GM21717 (cell line): ENCODE results near the gene TLK2.
"Not testable (repeated sequence)": the region's sequence is repeated elsewhere in the genome, so short reads cannot be mapped to it uniquely, and the experiment has no call there.

Source experiments
- ATAC-seq: cut with Tn5 transposase; IDR thresholded peaks from one replicate; pipeline ENCODE4 v1.9.1; 2021; ENCODE audit warnings: mild to moderate bottlenecking, moderate library complexity; ENCODE audit not compliant: unreplicated experiment

Gene TLK2

DNA sequence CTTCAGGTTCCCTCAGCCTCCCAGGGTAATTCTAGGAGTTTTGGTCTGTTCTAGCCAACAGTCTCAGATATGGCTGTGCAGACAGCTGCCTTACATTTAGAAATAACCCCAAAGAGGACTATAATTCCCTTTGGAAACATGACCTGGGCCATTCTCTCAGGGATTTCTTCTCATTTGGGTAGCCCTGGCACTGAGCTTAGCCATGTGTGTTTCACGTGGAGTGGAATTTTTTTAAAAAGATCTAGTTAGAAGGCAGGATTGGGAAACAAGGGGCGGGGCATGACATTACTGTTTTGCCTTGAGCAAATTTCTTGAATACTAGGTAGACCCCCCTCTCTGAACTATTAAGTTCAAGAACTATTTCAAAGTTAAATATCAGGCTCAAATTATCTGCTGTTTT, 119.3 kb downstream of the TLK2 start:
- ATAC-seq = no peak

DNA sequence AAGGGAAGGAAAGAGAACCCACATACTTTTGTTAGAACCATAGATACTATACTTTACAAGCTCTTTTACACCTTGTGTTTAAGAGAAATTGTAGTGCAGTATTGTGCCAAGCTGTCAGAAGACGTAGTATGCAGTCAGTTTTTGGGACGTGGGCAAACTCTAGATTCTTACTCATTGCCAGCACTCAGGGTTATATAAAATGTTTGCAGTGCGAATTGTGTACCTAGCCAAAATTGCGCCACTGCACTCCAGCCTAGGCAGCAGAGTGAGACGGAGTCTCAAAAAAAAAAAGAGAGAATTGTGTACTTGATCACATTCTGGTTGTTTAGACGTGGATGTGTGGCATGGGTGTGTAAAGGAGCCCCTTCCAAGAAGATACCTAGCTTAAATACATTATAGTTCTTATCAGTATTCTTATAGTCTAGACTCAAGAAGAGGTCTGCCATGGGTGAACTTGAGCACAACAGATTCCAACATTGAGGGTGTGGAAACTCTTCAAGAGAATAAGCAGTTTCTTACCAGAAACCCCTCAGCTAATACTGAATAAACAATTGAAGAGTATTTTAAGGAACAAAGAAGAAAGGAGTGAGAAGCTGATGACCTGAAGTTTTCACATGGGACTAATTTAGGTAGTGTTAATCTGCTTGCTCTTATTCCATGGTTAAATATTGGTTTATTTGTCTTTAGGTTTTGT, 121.5 kb downstream of the TLK2 start:
- no peak for ATAC-seq

DNA sequence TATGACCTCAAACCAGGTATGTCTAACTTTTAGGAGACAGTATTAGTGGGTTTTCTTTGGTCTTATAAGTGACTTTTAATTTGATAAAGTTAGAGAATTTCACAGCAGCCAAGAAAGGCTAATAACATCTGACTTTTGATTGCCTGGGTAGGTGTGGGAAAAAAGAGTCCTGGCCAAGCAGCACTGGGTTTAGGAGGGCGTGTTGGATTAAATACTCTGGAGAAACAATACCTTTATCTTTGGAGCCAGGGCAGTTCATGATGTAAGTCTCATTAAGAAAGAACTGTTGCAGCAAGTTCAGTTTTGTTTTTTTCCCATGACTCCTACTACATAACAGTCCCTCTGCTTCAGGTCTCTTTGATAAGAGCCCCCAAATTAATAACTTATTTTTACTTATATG, 122.2 kb downstream of the TLK2 start:
- no peak for ATAC-seq

DNA sequence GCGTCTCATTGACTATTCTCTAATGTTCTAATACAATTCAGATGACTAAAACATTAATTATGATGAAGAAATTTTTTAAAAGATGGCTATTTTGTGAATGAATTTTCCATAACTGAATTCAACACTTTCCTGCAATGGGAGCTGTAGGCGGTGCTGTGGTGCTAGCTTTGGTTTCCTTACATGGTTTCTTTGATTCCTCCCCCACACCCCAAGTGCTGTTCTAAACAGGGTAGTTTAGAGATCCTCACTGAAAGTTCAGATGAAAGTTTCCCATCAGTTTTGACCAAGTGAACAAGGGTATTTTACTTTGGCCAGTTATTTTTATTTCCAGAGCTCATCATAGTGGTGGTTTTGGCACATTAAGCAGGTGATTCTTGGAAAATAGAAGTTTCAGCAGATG, 122.8 kb downstream of the TLK2 start:
- no peak for ATAC-seq

DNA sequence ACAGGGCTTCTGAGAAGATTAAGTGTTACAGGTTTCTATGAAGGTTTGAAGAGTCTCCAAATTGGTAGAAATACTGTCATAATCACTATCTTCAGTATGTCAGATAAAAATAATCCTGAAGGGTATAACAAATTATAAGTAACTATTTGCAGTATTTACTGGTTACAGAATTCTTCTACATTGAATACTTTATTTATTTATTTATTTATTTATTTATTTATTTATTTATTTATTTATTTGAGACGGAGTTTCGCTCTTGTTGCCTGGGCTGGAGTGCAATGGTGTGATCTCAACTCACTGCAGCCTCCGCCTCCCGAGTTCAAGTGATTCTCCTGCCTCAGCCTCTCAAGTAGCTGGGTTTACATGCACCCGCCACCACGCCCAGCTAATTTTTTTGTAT, 125.2 kb downstream of the TLK2 start:
- not testable (repeated sequence) for ATAC-seq

DNA sequence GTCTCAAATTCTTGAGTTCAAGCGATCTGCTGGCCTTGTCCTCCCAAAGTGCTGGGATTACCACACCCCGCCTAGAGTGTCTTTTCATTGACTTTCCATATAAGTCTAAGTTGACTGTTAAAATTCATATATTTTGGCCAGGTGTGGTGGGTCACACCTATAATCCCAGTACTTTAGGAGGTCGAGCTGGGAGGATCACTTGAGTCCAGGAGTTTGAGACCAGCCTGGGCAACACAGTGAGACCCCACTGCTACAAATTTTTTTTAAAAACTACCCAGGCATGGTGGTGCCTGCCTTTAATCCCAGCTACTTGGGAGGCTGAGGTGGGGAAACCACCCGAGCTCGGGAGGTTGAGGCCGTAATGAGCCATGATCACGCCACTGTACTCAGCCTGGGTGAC, 127.0 kb downstream of the TLK2 start:
- ATAC-seq = no peak

DNA sequence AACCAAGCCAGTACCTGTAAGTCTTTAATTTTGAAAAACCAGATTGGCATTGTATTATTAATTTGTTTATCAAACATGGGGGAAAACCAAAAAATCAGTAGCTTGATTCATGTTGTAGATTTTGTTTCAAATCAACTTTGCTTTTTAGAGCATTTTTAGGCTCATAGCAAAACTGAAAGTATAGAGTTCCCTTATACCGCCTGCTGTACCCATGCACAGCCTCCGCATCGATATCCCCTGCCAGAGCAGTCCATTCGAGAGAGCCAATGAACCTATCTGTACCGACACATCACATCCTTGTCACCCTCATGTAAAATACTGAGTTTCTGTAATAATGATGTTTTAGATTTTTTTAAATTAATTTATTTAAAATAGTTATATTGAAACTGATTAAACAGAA, 132.7 kb downstream of the TLK2 start:
- peak; percentile 81 for ATAC-seq

DNA sequence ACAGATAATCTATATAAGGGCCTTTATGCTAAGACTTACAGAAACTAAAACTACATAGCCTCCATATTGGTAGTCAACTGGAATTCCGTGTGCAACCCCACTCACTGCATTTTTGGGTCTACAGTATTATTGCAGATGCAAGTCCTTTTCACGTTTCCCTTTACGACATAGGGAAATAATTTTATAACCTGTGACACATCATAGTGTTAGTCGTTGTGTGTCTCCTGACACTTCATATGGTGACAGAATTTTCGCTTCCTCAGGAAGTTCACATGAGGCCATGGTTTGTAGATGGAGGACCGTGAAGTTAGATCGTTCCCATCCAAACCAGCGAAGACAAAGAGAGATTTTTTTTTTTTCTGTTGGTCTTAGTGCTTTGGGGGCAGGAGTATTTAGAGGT, 133.1 kb downstream of the TLK2 start:
- ATAC-seq = no peak

DNA sequence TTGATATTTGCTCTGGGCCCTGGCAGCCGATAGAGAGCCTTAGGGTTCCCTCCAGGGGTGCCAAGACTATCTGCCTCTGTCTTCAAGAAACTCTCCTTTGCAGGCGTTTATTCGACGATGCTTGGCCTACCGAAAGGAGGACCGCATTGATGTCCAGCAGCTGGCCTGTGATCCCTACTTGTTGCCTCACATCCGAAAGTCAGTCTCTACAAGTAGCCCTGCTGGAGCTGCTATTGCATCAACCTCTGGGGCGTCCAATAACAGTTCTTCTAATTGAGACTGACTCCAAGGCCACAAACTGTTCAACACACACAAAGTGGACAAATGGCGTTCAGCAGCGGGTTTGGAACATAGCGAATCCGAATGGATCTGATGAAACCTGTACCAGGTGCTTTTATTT, 133.7 kb downstream of the TLK2 start:
- not testable (repeated sequence) for ATAC-seq

DNA sequence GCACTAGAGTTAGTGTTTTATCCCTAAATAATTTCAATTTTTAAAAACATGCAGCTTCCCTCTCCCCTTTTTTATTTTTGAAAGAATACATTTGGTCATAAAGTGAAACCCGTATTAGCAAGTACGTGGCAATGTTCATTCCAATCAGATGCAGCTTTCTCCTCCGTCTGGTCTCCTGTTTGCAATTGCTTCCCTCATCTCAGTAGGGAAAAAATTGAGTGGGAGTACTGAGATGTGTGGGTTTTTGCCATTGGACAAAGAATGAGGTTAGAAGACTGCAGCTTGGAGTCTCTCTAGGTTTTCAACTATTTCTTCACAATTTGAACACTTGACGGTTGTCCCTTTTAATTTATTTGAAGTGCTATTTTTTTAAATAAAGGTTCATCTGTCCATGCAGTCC, 134.5 kb downstream of the TLK2 start:
- not testable (repeated sequence) for ATAC-seq

DNA sequence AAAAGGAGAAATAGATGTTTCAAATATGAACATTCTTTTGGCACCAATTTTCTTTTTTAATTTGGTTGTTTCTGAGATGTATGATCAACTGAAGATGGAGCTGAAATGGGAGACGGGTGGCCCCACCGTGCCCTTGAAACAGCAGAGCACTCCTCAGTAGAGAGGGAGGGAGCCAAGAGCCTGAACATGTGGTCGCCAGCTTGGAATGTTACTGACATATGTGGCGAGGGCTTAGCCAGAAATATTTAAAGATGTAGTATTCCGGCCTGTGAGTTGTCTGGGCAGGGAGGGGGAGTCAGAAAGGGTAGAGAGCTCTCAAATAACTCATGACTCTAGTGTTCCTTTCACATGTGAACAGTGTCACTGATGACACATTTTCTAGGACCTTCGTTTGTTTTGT, 135.5 kb downstream of the TLK2 start:
- ATAC-seq = no peak

DNA sequence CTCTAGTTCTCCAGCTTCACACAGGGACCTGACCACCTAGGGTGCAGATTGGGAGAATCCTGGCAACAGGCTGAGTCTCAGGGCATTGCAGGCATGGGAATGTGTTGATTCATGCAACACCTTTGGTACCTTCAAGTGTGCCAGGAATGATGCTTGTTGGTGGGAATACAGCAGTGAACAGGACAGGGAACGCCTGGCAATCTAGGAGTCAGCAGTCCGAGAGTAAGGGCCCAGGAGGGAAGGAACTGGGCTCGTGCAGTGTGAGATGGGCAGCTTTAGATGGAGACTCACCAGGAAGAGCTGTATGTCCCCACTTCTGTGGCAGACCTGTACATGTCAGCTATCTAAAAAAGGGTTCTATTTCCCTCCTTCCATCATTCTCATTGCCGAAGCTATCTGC, 136.9 kb downstream of the TLK2 start:
- ATAC-seq = no peak

DNA sequence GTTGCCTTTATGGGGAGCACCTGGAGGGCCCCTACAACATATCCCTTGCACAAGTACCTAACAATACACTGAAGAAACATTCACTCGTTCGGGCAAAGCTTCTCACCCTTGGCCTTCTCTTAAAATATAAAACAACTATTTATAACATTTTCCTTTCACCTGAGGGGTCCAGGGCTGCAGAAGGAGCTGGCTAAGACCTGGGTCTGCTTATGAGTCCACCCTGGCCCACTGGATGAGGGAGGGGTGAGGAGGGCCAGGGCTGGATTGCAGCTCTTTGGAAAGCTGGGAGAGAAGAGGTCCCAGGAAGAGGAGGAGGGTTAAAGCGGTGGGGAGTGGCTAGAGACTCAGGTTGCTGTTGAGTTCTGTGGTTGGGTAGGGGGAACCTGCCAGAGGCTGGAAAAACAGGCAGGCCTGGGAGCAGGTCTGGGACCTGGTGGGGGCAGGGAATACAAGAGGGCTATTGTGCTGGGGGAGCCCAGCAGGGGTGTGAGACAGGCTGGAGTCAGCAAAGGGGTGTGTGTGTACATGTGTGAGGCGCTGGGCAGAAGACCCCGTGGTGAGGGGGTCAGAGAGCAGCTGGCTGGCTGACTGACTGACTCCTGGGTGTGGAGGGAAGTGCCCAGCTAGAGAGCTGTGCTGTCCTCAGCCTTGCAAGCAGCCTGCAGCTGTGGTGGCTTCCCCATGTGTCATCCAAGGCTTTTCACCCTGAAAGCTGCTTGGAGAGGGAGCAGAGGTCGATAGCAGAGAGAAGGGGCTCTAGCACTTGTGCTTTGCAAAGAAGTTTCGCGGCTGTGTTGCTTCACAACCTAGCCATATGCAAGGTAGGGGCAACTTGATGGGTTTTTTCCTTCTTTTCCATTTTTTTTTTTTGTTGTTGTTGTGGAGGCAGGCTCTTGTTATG, 138.6 kb downstream of the TLK2 start:
- no peak for ATAC-seq

DNA sequence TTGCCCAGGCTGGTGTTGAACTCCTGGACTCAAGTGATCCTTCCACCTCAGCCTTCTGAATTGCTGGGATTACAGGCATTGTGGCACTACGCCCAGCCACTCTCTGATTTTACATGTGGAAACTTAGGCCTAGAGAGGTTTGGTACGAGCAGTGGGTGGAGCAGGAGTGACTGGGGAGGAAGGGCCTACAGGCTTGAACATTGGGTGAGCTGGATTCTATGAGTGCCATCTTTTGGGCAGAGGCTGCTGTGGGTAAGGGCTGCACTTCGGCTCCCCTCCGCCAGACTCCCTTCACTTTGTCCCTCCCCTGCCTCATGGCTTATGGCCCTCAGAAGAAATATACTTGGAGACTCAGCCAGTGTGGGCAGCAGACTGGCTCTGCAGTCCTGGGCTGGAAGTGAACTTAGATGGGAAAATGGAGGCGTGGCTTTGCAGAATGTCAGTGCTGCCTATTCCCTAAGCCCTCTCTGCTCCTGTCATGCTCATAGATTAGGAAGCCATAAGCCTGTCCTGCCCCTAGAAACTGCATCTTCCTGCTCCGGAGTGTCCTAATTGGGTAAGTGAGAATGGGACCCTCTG, 139.4 kb downstream of the TLK2 start:
- no peak for ATAC-seq

DNA sequence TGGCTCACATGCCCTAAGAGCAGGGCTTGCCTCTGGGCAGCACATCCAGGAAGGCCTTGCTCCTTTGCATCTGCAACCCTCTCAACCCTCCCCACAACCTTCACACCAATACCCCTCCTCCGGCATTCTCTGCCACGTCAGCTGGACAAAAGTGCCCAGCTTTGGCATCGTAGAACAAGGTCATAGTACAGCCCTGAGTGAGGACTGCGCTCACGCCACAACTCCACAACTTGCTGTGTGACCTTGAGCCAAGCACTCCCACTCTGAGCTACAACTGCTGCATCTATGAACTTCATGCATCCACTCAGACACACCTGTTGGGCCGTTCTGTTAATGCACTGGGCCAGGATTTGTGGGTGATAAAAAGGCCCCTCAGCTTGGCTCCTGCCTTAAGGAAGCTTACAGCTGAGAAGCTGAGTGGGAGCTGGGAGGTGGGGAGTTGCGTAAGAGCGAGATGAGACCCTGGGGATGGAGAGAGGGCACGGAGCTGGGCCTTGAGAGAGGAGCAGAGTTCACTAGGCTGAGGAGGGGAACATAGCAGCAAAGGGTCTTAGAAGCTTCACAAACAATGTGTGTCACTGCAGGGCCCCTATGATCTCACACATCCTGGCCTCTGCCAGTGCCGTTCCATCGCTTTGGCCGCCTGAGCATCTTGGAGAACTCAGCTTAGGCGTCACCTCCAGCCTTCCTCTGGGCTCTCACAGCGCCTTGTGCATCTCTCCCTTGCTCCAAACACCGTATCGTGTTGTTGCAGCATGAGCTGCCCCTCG, 140.2 kb downstream of the TLK2 start:
- no peak for ATAC-seq

DNA sequence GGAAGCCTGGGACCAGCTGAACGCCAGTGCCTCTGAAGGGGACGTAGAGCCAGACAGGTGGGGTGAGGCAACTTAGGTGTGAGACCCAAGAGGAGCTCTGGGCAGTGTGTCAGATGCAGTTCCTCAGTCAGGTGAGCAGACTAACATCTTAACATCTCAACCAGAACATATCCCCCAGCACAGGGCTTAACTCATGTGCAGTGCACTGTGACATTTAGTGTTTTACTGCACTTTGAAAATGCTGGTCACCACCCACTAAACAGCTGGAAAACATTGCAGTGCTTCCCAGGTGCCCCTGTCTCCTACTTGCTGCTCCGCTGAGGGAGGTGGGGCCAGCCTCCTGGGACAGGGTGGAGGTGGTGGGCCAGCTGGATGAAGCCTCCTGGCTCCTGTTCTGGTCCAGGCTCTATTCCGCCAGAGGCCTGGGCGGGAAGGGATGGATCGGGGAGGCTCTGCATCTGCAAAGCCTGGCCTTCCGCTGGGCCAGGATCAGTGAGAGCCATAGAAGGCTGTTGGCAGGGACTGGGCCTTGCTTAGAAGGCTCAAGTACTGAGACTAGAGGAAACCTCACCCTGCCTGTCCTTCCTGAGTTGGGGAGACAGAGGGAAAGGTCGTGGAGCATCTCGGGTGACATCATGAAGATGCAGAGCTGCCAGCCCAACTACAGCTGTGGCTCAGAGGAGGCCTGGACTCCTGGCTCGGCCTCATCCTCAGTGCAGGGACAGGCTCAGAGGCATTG, 141.0 kb downstream of the TLK2 start:
- no peak for ATAC-seq

DNA sequence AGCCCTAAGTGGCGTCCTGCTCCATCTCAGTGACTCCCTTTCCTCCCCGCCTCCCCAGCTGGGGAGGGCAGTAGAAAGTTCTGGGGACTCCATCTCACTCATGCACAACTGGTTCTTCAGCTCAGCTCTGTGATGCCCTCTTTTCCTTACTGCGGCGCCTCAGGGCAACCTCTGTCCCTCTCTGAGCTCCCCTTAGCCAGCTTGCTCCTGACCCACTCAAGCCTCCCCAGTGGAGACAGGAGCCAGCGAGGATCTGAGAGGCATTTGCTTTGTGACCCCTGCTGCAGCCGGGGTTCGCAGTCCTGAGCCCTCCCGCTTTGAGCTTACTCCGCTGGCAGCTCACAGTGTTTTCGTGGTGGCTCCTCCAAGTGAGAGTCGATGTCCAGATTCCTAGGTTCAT, 142.6 kb downstream of the TLK2 start:
- ATAC-seq = no peak

DNA sequence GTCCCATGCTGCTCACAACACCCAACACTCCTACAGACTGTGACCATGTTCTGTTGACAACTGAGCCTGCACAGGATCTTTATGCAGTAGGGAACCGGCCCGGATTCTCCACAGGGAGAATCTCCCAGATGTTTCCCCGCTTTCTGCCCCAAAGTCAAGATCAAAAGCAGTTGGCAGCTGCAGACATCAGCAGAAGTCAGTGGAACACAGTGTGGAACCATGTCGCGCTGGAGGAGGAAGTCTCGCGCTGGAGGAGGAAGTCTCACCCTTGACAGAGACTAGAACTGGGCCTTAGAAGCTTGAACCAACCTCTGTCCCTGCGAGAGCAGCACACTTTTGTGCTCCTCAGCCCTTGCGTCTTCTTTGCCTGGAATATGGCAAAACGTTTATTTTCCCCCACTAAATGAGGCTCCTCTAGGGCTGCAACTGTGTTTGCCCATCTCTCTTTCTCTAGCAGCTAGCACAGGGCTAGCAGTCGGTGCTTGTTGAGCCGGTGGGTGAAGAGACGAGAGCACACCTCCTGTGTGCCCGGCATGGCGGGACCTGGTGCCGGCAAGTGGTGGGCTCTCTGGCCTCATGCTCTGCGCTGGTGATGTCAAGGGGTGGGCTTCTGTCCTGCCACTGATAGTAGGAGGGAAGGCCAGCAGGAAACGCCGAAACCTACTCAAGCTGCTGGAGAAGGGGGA, 146.7 kb downstream of the TLK2 start:
- ATAC-seq = no peak

DNA sequence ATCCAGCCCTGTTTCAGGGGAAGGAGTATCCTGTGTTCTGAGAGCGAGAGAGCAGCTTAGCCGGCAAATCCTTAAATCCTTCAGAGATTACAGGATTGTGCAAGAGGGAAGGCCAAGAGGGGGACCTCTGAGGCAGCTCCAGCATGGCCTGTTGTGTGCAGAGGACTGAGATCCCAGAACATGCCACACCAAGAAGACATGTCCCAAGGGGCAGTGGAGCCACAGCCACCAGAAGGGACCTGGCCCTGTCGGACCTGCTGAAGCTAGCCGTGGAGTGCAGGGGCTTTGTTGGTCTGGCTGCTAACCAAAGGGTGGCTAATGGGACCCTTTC, 147.2 kb downstream of the TLK2 start:
- no peak for ATAC-seq

DNA sequence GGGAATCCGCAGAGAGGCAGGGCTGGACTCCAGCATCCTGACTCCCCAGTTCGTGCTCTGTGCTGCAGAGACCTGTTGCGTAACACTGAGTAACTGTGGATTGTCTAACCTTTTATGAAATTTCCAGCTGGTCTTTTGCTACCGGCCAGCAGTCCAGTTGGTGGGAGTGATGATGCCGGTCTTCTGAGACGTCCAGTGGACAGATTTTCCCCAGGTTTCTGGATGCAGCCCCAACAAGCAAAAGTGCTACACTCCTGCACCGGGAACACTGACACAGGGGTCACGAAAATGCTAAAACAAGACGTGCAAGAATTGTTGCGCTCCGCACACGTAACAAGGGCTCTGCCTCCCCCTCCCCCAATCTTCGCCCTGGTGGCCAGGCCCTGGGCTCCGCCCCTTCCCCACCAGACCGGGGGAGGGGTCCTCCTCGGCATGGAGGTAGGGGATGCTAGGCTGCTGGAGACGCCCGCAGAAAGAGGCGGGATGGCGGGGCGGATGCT, 148.1 kb downstream of the TLK2 start:
- ATAC-seq = no peak
